Liver (tissue), 9 donors: Measurements from ENCODE around the gene KCNQ4. TPM values are rescaled to one million over a fixed set of nuclear protein-coding genes. Genes with fewer than 3 reads are reported as not detected.

Experiments used
- DNase-seq: peaks from one replicate; pipeline ENCODE4 v3.0.0-alpha.2; 2017; ENCODE audit warnings: low spot score
- H3K27ac ChIP-seq, 2 donors: one replicate each; pipeline ENCODE4 v1.7.0; 2013; ENCODE audit warnings: inconsistent platforms in 2 of 2, low read length in 2 of 2, control low read depth in 1 of 2, low read depth in 1 of 2, mild to moderate bottlenecking in 1 of 2
- H3K27me3 ChIP-seq, 4 donors: one replicate each; pipeline versions ENCODE4 v1.6.1 to v1.7.0; 2013; ENCODE audit warnings: low read length in 3 of 4, inconsistent platforms in 1 of 4, mild to moderate bottlenecking in 1 of 4, moderate library complexity in 1 of 4; ENCODE audit not compliant: control insufficient read depth in 4 of 4, insufficient read depth in 4 of 4
- H3K36me3 ChIP-seq, 4 donors: one replicate each; pipeline versions ENCODE4 v1.6.1 to v1.7.0; 2013; ENCODE audit warnings: low read length in 3 of 4, mild to moderate bottlenecking in 3 of 4, low read depth in 1 of 4, moderate library complexity in 1 of 4; ENCODE audit not compliant: control insufficient read depth in 4 of 4, insufficient read depth in 3 of 4
- H3K4me1 ChIP-seq, 4 donors: one replicate each; pipeline versions ENCODE4 v1.6.1 to v1.7.0; 2013; ENCODE audit warnings: low read length in 3 of 4, mild to moderate bottlenecking in 3 of 4, moderate library complexity in 1 of 4; ENCODE audit not compliant: control insufficient read depth in 4 of 4, insufficient read depth in 4 of 4
- H3K4me3 ChIP-seq, 3 donors: one replicate each; pipeline versions ENCODE4 v1.6.1 to v1.7.0; 2013; ENCODE audit warnings: low read length in 3 of 3, control low read depth in 1 of 3, low read depth in 1 of 3, mild to moderate bottlenecking in 1 of 3
- H3K9ac ChIP-seq, 2 donors: one replicate each; pipeline ENCODE4 v1.7.0; 2013; ENCODE audit warnings: low read length in 2 of 2, mild to moderate bottlenecking in 2 of 2, moderate library complexity in 2 of 2, control low read depth in 1 of 2, low read depth in 1 of 2
- H3K9me3 ChIP-seq, 4 donors: one replicate each; pipeline versions ENCODE4 v1.6.1 to v1.7.0; 2013; ENCODE audit warnings: low read length in 3 of 4; ENCODE audit not compliant: control insufficient read depth in 4 of 4
- ATF3 ChIP-seq: IDR thresholded peaks from 2 replicates; pipeline ENCODE4 v1.6.1; 2016; ENCODE audit warnings: antibody characterized with exemption
- FOXA1 ChIP-seq: IDR thresholded peaks from 2 replicates; pipeline ENCODE4 v1.6.1; 2016; ENCODE audit warnings: antibody characterized with exemption
- FOXA2 ChIP-seq: IDR thresholded peaks from 2 replicates; pipeline ENCODE4 v1.6.1; 2016; ENCODE audit warnings: antibody characterized with exemption
- GABPA ChIP-seq, 2 donors: IDR thresholded peaks in 1 of 2; conservative IDR thresholded peaks in 1 of 2; 2 replicates each; pipeline ENCODE4 v1.6.1; 2016; ENCODE audit warnings: antibody characterized with exemption in 2 of 2, mild to moderate bottlenecking in 1 of 2, moderate library complexity in 1 of 2
- HNF4A ChIP-seq, 2 donors: conservative IDR thresholded peaks; 2 replicates each; pipeline ENCODE4 v1.6.1; 2016; ENCODE audit warnings: antibody characterized with exemption in 2 of 2, mild to moderate bottlenecking in 2 of 2
- HNF4G ChIP-seq: IDR thresholded peaks from 2 replicates; pipeline ENCODE4 v1.6.1; 2016; ENCODE audit warnings: antibody characterized with exemption
- JUND ChIP-seq, 2 donors: IDR thresholded peaks; 2 replicates each; pipeline ENCODE4 v1.6.1; 2016; ENCODE audit warnings: antibody characterized with exemption in 2 of 2
- NR2F2 ChIP-seq: IDR thresholded peaks from 2 replicates; pipeline ENCODE4 v1.6.1; 2016; ENCODE audit warnings: antibody characterized with exemption
- RAD21 ChIP-seq, 2 donors: IDR thresholded peaks; 2 replicates each; pipeline ENCODE4 v1.6.1; 2016; ENCODE audit warnings: antibody characterized with exemption in 2 of 2, mild to moderate bottlenecking in 2 of 2
- REST ChIP-seq: IDR thresholded peaks from 2 replicates; pipeline ENCODE4 v1.6.1; 2016; ENCODE audit warnings: antibody characterized with exemption, mild to moderate bottlenecking
- RXRA ChIP-seq, 2 donors: IDR thresholded peaks; 2 replicates each; pipeline ENCODE4 v1.6.1; 2017 to 2018; ENCODE audit warnings: antibody characterized with exemption in 2 of 2, mild to moderate bottlenecking in 1 of 2
- SP1 ChIP-seq: IDR thresholded peaks from 2 replicates; pipeline ENCODE4 v1.6.1; 2018; ENCODE audit warnings: antibody characterized with exemption, mild to moderate bottlenecking
- TAF1 ChIP-seq: conservative IDR thresholded peaks from 2 replicates; pipeline ENCODE4 v1.6.1; 2016; ENCODE audit warnings: antibody characterized with exemption, mild to moderate bottlenecking
- YY1 ChIP-seq: IDR thresholded peaks from 2 replicates; pipeline ENCODE4 v1.6.1; 2016; ENCODE audit warnings: antibody characterized with exemption, mild to moderate bottlenecking
- WGBS: extraction: QIAGEN DNeasy Blood & Tissue Kit; methylation state at CpG from one replicate; pipeline ENCODE4 v1.1.7; 2013; 5-methylcytosine and 5-hydroxymethylcytosine counted together
- polyA plus RNA-seq, 2 donors: library from polyadenylated mRNA; stranded (reverse) in 1 of 2; unstranded in 1 of 2; fragments of 200-250 nt in 1 of 2; fragments of >200 nt in 1 of 2; fragmentation: Nextera tagmentation in 1 of 2; extraction: Ambion mirVana in 1 of 2; gene quantifications; one replicate each; pipeline versions ENCODE4 v1.2.1 to v1.2.3, GENCODE V29; 2013 to 2015
- total RNA-seq, 2 donors: library from RNA; depleted of rRNA; stranded (reverse); fragments of >200 nt; gene quantifications; one replicate each; pipeline ENCODE4 v1.2.3, GENCODE V29; 2014
- TF ChIP-seq, protein P1 (sequence below): IDR thresholded peaks from 2 replicates; pipeline ENCODE4 v1.6.1; 2016; ENCODE audit warnings: antibody characterized with exemption
- TF ChIP-seq, protein P2 (sequence below): IDR thresholded peaks from 2 replicates; pipeline ENCODE4 v1.6.1; 2016; ENCODE audit warnings: antibody characterized with exemption
- TF ChIP-seq, protein P3 (sequence below): fragments of 150-350 bp; IDR thresholded peaks from 2 replicates; pipeline ENCODE4 v1.5.1; 2017; ENCODE audit warnings: improper control_type of control experiment, low read depth, low read length; ENCODE audit not compliant: missing input control
- donor health status: healthy.
- donor health status: healthy.
- donor health status: healthy.
- donor health status: healthy.
- donor health status: healthy.

The KCNQ4 gene
- total and polyA plus RNA-seq, 4 donors, result 0.10 to 2.1 (median 0.27) TPM

DNA sequence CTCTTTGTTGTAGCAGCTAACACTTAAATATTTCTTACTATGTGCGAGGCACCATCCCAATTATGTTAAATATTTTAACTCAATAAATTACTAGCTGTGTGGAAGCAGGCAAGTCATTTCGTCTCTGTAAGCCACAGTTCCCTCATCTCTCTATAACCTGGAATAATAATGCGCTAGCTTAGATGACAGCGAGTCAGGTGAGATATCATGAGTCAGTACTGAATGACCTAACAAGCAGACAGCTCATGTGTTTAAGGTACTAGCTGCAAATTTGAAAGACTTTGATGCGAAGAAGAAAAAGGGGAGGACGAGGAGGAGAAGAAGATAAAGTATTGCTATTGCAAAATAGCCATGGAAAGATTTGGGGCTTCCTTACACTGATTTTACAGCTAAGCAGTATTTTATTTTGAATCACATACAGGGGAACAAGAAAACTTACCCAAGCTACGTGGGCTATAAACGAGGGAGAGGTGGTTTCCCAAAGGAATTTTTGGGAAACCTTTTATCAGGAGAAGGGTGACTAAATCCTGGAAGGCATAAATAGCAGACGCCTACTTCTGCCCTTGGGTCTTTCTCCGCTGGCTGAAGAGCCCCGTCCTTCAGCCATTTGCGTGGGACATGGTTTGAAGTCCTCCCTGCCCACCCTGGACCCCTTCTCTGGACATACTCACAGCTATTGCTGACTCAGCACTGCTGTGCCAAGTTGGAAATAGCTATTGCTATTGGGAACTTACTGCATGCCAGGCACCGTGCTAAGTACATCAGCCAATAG lies 69.7 kb downstream of the KCNQ4 start:
- TF ChIP-seq JUND (IDR thresholded peaks at IDR 0.05) (no peak), RAD21 (IDR thresholded peaks at IDR 0.05) (no peak), HNF4G (no peak), FOXA2 (no peak), NR2F2 (no peak), HNF4A (conservative IDR thresholded peaks at IDR 0.05) (no peak), TAF1 (no peak), SP1 (no peak), GABPA (IDR thresholded peaks at IDR 0.05 in 1 of 2, conservative IDR thresholded peaks at IDR 0.05 in 1 of 2) (no peak), REST (no peak), RXRA (IDR thresholded peaks at IDR 0.05) (no peak), FOXA1 (no peak), YY1 (no peak)
- TF ChIP-seq, protein P1, sequence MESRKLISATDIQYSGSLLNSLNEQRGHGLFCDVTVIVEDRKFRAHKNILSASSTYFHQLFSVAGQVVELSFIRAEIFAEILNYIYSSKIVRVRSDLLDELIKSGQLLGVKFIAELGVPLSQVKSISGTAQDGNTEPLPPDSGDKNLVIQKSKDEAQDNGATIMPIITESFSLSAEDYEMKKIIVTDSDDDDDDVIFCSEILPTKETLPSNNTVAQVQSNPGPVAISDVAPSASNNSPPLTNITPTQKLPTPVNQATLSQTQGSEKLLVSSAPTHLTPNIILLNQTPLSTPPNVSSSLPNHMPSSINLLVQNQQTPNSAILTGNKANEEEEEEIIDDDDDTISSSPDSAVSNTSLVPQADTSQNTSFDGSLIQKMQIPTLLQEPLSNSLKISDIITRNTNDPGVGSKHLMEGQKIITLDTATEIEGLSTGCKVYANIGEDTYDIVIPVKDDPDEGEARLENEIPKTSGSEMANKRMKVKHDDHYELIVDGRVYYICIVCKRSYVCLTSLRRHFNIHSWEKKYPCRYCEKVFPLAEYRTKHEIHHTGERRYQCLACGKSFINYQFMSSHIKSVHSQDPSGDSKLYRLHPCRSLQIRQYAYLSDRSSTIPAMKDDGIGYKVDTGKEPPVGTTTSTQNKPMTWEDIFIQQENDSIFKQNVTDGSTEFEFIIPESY, result no peak
- TF ChIP-seq, protein P2, sequence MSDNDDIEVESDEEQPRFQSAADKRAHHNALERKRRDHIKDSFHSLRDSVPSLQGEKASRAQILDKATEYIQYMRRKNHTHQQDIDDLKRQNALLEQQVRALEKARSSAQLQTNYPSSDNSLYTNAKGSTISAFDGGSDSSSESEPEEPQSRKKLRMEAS, result no peak
- TF ChIP-seq, protein P3, sequence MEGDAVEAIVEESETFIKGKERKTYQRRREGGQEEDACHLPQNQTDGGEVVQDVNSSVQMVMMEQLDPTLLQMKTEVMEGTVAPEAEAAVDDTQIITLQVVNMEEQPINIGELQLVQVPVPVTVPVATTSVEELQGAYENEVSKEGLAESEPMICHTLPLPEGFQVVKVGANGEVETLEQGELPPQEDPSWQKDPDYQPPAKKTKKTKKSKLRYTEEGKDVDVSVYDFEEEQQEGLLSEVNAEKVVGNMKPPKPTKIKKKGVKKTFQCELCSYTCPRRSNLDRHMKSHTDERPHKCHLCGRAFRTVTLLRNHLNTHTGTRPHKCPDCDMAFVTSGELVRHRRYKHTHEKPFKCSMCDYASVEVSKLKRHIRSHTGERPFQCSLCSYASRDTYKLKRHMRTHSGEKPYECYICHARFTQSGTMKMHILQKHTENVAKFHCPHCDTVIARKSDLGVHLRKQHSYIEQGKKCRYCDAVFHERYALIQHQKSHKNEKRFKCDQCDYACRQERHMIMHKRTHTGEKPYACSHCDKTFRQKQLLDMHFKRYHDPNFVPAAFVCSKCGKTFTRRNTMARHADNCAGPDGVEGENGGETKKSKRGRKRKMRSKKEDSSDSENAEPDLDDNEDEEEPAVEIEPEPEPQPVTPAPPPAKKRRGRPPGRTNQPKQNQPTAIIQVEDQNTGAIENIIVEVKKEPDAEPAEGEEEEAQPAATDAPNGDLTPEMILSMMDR, result no peak
- Histone ChIP-seq H3K36me3 (no peaks in the 10 kb centered on the region), H3K9ac (no peak overlapping the region), H3K27ac (no peak overlapping the region), H3K27me3 (no peaks in the 10 kb centered on the region), H3K9me3 (no peaks in the 10 kb centered on the region), H3K4me3 (no peak overlapping the region), H3K4me1 (peaks cover 0 to 17% (median 17%) of the 10 kb centered on the region in 4 donors)
- 87% methylated on average over 13 of the region's 13 CpGs for WGBS
- DNase-seq, result no peak

GRCh38 chr1:40853885-40854170 lies 70.2 kb downstream of the KCNQ4 start:
- 85% methylated on average over 5 of the region's 5 CpGs for WGBS
- no peaks in the 10 kb centered on the region for H3K9me3 ChIP-seq
- no peak for DNase-seq
- H3K27me3 ChIP-seq, result no peaks in the 10 kb centered on the region
- H3K4me3 ChIP-seq, result no peak overlapping the region
- peaks cover 0 to 12% (median 11%) of the 10 kb centered on the region in 4 donors for H3K4me1 ChIP-seq
- no peaks in the 10 kb centered on the region for H3K36me3 ChIP-seq
- TF ChIP-seq HNF4A (conservative IDR thresholded peaks at IDR 0.05), result no peak
- TF ChIP-seq GABPA (IDR thresholded peaks at IDR 0.05 in 1 of 2, conservative IDR thresholded peaks at IDR 0.05 in 1 of 2), result no peak
- TF ChIP-seq FOXA1, result no peak
- TF ChIP-seq RXRA (IDR thresholded peaks at IDR 0.05), result no peak
- TF ChIP-seq FOXA2, result no peak
- TF ChIP-seq, protein P2, result no peak
- TF ChIP-seq ATF3, result no peak
- TF ChIP-seq YY1, result no peak
- no peak for TF ChIP-seq HNF4G
- H3K27ac ChIP-seq, result no peak overlapping the region
- H3K9ac ChIP-seq, result no peak overlapping the region
